K562 (cell line): Measurements from ENCODE around the gene ZNF318. TPM values are rescaled to one million over a fixed set of nuclear protein-coding genes. Genes with fewer than 3 reads are reported as not detected.

ENCODE experiments used
- ATAC-seq: fragments of 200-7000 bp; cut with Tn5 transposase; 3 replicates; pipeline ENCODE4 v1.9.1; 2020; ENCODE audit warnings: moderate library complexity
- BruUV-seq: library from RNA; stranded (reverse); fragments of 400-500 nt; replicated peaks from 2 replicates; lab custom pipeline; 2021; lab: Mats Ljungman, UMichigan
- CTCF ChIA-PET: fragments of 300-600 bp; formaldehyde crosslinking; extraction: SDS; loops from one replicate; lab custom pipeline; 2021; ENCODE audit warnings: low intra/inter-chr PET ratio; lab: Yijun Ruan, JAX
- POLR2A ChIA-PET: fragments of 300-600, 350-650 bp; sonication (Branson Sonifier 250); formaldehyde crosslinking; extraction: SDS; loops from one replicate; lab custom pipeline; 2021; ENCODE audit warnings: antibody characterized with exemption, inconsistent platforms; lab: Yijun Ruan, JAX
- DNase-seq, 4 experiments: peaks; one replicate each; pipeline versions ENCODE4 v3.0.0 to v3.0.0-alpha.2; 2011 to 2018; ENCODE audit warnings: low spot score in 3 of 4, mixed read lengths in 3 of 4; ENCODE audit errors: extremely low read depth in 1 of 4
- FAIRE-seq: peaks from 2 replicates; lab custom pipeline; 2011; peaks lifted over from hg19 to GRCh38; lab: Jason Lieb, UNC
- H2AFZ ChIP-seq: 2 replicates; pipeline ENCODE4 v1.6.0; 2011; ENCODE audit warnings: low read depth, low read length, control low read depth, inconsistent platforms
- H3K27ac ChIP-seq: fragments of 200-600 bp; 3 replicates; pipeline ENCODE4 v1.8.0; 2011; ENCODE audit warnings: low read depth, mild to moderate bottlenecking, control low read depth, inconsistent platforms, low read length, moderate library complexity, mixed read lengths; ENCODE audit errors: extremely low read depth
- H3K27me3 ChIP-seq, 2 experiments: fragments of 300-600 bp in 1 of 2; 2 replicates in 1 of 2; 3 replicates in 1 of 2; pipeline versions ENCODE4 v1.6.0 to v1.8.0; 2011; ENCODE audit warnings: inconsistent platforms in 2 of 2, low read length in 2 of 2, mild to moderate bottlenecking in 1 of 2, mixed read lengths in 1 of 2, moderate library complexity in 1 of 2; ENCODE audit not compliant: control insufficient read depth in 2 of 2, insufficient read depth in 2 of 2
- H3K36me3 ChIP-seq: fragments of 300-600 bp; 3 replicates; pipeline ENCODE4 v1.8.0; 2011; ENCODE audit warnings: mild to moderate bottlenecking, low read length, inconsistent platforms; ENCODE audit not compliant: control insufficient read depth, insufficient read depth
- H3K4me1 ChIP-seq, 2 experiments: fragments of 200-600 bp in 1 of 2; replicated peaks in 1 of 2; 2 replicates in 1 of 2; 3 replicates in 1 of 2; pipeline versions ENCODE4 v1.5.1 to v1.8.0; 2011; ENCODE audit warnings: inconsistent platforms in 2 of 2, low read length in 2 of 2, mild to moderate bottlenecking in 1 of 2, mixed read lengths in 1 of 2, moderate library complexity in 1 of 2; ENCODE audit not compliant: control insufficient read depth in 2 of 2, insufficient read depth in 2 of 2
- H3K4me2 ChIP-seq: 2 replicates; pipeline ENCODE4 v1.6.1; 2011; ENCODE audit warnings: low read length, control low read depth, inconsistent platforms, mixed read lengths; ENCODE audit not compliant: insufficient read depth
- H3K4me3 ChIP-seq: fragments of 200-600 bp; sonication (generic), shearing (Covaris generic); 2 replicates; pipeline ENCODE4 v1.5.1; 2016; ENCODE audit warnings: control low read depth, inconsistent platforms
- H3K79me2 ChIP-seq: fragments of 200-600 bp; 3 replicates; pipeline ENCODE4 v1.8.0; 2011; ENCODE audit warnings: low read length, inconsistent platforms; ENCODE audit not compliant: control insufficient read depth, insufficient read depth
- H3K9ac ChIP-seq, 2 experiments: 2 replicates each; pipeline versions ENCODE4 v1.6.0 to v1.6.1; 2011; ENCODE audit warnings: low read depth in 2 of 2, low read length in 2 of 2, control low read depth in 1 of 2, inconsistent platforms in 1 of 2, mild to moderate bottlenecking in 1 of 2, mixed read lengths in 1 of 2; ENCODE audit not compliant: insufficient read depth in 1 of 2
- H3K9me1 ChIP-seq: one replicate; pipeline ENCODE4 v1.6.0; 2011; ENCODE audit warnings: inconsistent platforms, mild to moderate bottlenecking, low read length, moderate library complexity; ENCODE audit not compliant: control insufficient read depth, insufficient read depth
- H3K9me3 ChIP-seq: replicated peaks from 2 replicates; pipeline ENCODE4 v1.5.1; 2011; ENCODE audit warnings: low read depth, low read length, inconsistent platforms; ENCODE audit not compliant: control insufficient read depth, insufficient read depth
- H4K20me1 ChIP-seq: replicated peaks from 2 replicates; pipeline ENCODE4 v1.6.1; 2011; ENCODE audit warnings: low read length, inconsistent platforms, mixed read lengths; ENCODE audit not compliant: control insufficient read depth, insufficient read depth
- ARID1B ChIP-seq: fragments of 450-650 bp; IDR thresholded peaks from 2 replicates; pipeline ENCODE4 v1.6.1; 2016; ENCODE audit warnings: antibody characterized with exemption, mild to moderate bottlenecking, inconsistent platforms
- ATF1 ChIP-seq, 2 experiments: fragments of 450-650 bp in 1 of 2; IDR thresholded peaks; 2 replicates each; pipeline ENCODE4 v1.6.1; 2016; ENCODE audit warnings: missing compliant biosample characterization in 1 of 2, missing genetic modification characterization in 1 of 2
- BACH1 ChIP-seq: fragments of 200-800 bp; sonication (Bioruptor generic); IDR thresholded peaks from 2 replicates; pipeline ENCODE4 v1.6.1; 2016; ENCODE audit warnings: missing genetic modification characterization, missing compliant biosample characterization
- C11orf30 ChIP-seq: fragments of 450-650 bp; IDR thresholded peaks from 2 replicates; pipeline ENCODE4 v1.6.1; 2016; ENCODE audit warnings: low read depth, mild to moderate bottlenecking
- EP400 ChIP-seq: fragments of 450-650 bp; IDR thresholded peaks from 2 replicates; pipeline ENCODE4 v1.6.1; 2017; ENCODE audit warnings: antibody characterized with exemption, mild to moderate bottlenecking, moderate library complexity
- FOSL1 ChIP-seq: fragments of 200-800 bp; sonication (Bioruptor generic); conservative IDR thresholded peaks from 2 replicates; pipeline ENCODE4 v1.6.1; 2016; ENCODE audit warnings: missing genetic modification characterization, missing compliant biosample characterization
- GATAD2B ChIP-seq: fragments of 450-650 bp; IDR thresholded peaks from 2 replicates; pipeline ENCODE4 v1.6.1; 2017; ENCODE audit warnings: mild to moderate bottlenecking, borderline replicate concordance
- GTF2F1 ChIP-seq: IDR thresholded peaks from 2 replicates; pipeline ENCODE4 v1.6.1; 2011; ENCODE audit warnings: low read depth, low read length, improper control_type of control experiment
- HDAC6 ChIP-seq: IDR thresholded peaks from 2 replicates; pipeline ENCODE4 v1.6.1; 2012; ENCODE audit warnings: low read depth, mild to moderate bottlenecking, control low read depth, inconsistent platforms, low read length, moderate library complexity
- JUND ChIP-seq, 2 experiments: IDR thresholded peaks; 2 replicates in 1 of 2; 3 replicates in 1 of 2; pipeline ENCODE4 v1.6.1; 2011; ENCODE audit warnings: borderline replicate concordance in 2 of 2, low read depth in 2 of 2, low read length in 2 of 2, improper control_type of control experiment in 1 of 2, missing biosample characterization in 1 of 2, missing genetic modification characterization in 1 of 2, missing genetic modification reagents in 1 of 2
- LEF1 ChIP-seq: fragments of 450-650 bp; IDR thresholded peaks from 2 replicates; pipeline ENCODE4 v1.6.1; 2016; ENCODE audit warnings: mild to moderate bottlenecking
- MAFF ChIP-seq: IDR thresholded peaks from 2 replicates; pipeline ENCODE4 v1.6.1; 2012; ENCODE audit warnings: low read length, improper control_type of control experiment
- MAFG ChIP-seq: fragments of 450-650 bp; conservative IDR thresholded peaks from 2 replicates; pipeline ENCODE4 v1.6.1; 2016; ENCODE audit warnings: missing genetic modification characterization, missing compliant biosample characterization
- MAFK ChIP-seq: IDR thresholded peaks from 2 replicates; pipeline ENCODE4 v1.6.1; 2011; ENCODE audit warnings: low read length, improper control_type of control experiment
- MAZ ChIP-seq, 2 experiments: fragments of 450-650 bp in 1 of 2; sonication (generic) in 1 of 2; formaldehyde crosslinking; IDR thresholded peaks in 1 of 2; conservative IDR thresholded peaks in 1 of 2; 2 replicates each; pipeline versions ENCODE4 v1.4.0 to v1.5.0; 2020; ENCODE audit warnings: mild to moderate bottlenecking in 1 of 2, missing genetic modification reagents in 1 of 2
- MTA2 ChIP-seq: fragments of 450-650 bp; IDR thresholded peaks from 2 replicates; pipeline ENCODE4 v1.6.1; 2016; ENCODE audit warnings: low read depth
- NFE2 ChIP-seq: IDR thresholded peaks from 2 replicates; pipeline ENCODE4 v1.6.1; 2014; ENCODE audit warnings: antibody characterized with exemption, low read depth
- NFE2L1 ChIP-seq: fragments of 450-650 bp; IDR thresholded peaks from 2 replicates; pipeline ENCODE4 v1.6.1; 2016; ENCODE audit warnings: missing genetic modification characterization, low read depth, mild to moderate bottlenecking, missing compliant biosample characterization, moderate library complexity, borderline replicate concordance
- NR2C1 ChIP-seq, 2 experiments: fragments of 450-650 bp; IDR thresholded peaks; 2 replicates each; pipeline ENCODE4 v1.6.1; 2017; ENCODE audit warnings: mild to moderate bottlenecking in 2 of 2, antibody characterized with exemption in 1 of 2, inconsistent platforms in 1 of 2, missing compliant biosample characterization in 1 of 2, missing genetic modification characterization in 1 of 2
- NR3C1 ChIP-seq: sonication (generic); formaldehyde crosslinking; IDR thresholded peaks from 2 replicates; pipeline ENCODE4 v1.8.1; 2022; ENCODE audit warnings: missing genetic modification reagents
- RBM34 ChIP-seq: fragments of 200-400 bp; formaldehyde crosslinking; IDR thresholded peaks from 2 replicates; pipeline ENCODE4 v1.6.1; 2018; ENCODE audit warnings: low read length, borderline replicate concordance; ENCODE audit not compliant: insufficient read depth
- SMARCA4 ChIP-seq: fragments of 450-650 bp; IDR thresholded peaks from 2 replicates; pipeline ENCODE4 v1.6.1; 2016
- SMARCC2 ChIP-seq: fragments of 450-650 bp; IDR thresholded peaks from 2 replicates; pipeline ENCODE4 v1.6.1; 2017; ENCODE audit warnings: antibody characterized with exemption, moderate library complexity, mild to moderate bottlenecking, low read depth
- SMARCE1 ChIP-seq: fragments of 450-650 bp; IDR thresholded peaks from 2 replicates; pipeline ENCODE4 v1.7.1; 2016; ENCODE audit warnings: mild to moderate bottlenecking
- SPI1 ChIP-seq: IDR thresholded peaks from 2 replicates; pipeline ENCODE4 v1.6.1; 2011; ENCODE audit warnings: low read depth, low read length, control low read depth, borderline replicate concordance
- TCF7 ChIP-seq: sonication (generic); IDR thresholded peaks from 2 replicates; pipeline ENCODE4 v1.6.1; 2016; ENCODE audit warnings: antibody characterized with exemption, borderline replicate concordance
- ZEB2 ChIP-seq: fragments of 450-650 bp; IDR thresholded peaks from 2 replicates; pipeline ENCODE4 v1.6.1; 2016
- ZNF316 ChIP-seq: fragments of 450-650 bp; IDR thresholded peaks from 2 replicates; pipeline ENCODE4 v1.6.1; 2016
- in situ Hi-C: fragments of 300-500 bp; cut with MboI; formaldehyde crosslinking; loops from 4 replicates; pipeline ENCODE4 v1.15.0; 2018; ENCODE audit warnings: inconsistent platforms, mixed read lengths
- intact Hi-C: fragments of 100-400 bp; cut with micrococcal nuclease; formaldehyde crosslinking; loops from 2 replicates; pipeline ENCODE4 v1.14.2; 2022
- polyA plus RNA-seq, 8 experiments: library from polyadenylated mRNA; depleted of rRNA in 4 of 8; stranded (reverse) in 5 of 8; unstranded in 3 of 8; fragments of >200 nt; fragmentation: Nextera tagmentation in 2 of 8; fragmentation: Illumina TruSeq in 1 of 8; extraction: Ambion mirVana in 2 of 8; extraction: Trizol in 1 of 8; gene quantifications; 2 replicates each; pipeline versions ENCODE4 v1.2.1 to v1.2.3, GENCODE V29; 2011 to 2014; ENCODE audit warnings: inconsistent platforms in 1 of 8, missing spikeins in 1 of 8
- total RNA-seq, 7 experiments: library from RNA; depleted of rRNA in 6 of 7; stranded (reverse); fragments of >200 nt in 6 of 7; fragmentation: Illumina TruSeq in 2 of 7; extraction: Trizol in 2 of 7; gene quantifications; 2 replicates each; pipeline versions ENCODE4 v1.2.1 to v1.2.3, GENCODE V29; 2011 to 2021; ENCODE audit warnings: low replicate concordance in 1 of 7

The ZNF318 gene
- total and polyA plus RNA-seq, 9 of the 15 experiments (the other 6 are each of a cell fraction or from before 2014, with no cell fraction given): 3.2 to 19.0 (median 9.2) TPM

DNA sequence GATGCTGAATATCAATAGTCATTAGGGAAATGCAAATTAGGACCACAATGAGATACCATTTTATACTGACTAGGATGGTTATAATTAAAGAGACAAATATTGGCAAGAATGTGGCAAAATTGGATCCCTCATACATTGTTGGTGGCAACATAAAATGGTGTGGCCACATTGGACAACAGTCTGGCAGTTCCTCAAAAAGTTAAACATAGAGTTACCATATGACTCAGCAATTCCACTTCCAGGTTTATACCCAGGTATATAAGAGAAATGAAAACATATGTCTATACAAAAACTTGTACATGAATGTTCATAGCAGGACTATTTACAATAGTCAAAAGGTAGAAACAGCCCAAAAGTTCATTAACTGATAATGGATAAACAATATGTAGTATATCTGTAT lies 58.8 kb downstream of the ZNF318 start:
- H2AFZ ChIP-seq: peak overlapping the region; percentile 71
- intact Hi-C loops: no loop called here
- no peak overlapping the region for H3K9ac ChIP-seq
- no peak overlapping the region for H3K27ac ChIP-seq
- ChIA-PET POLR2A (interaction anchor here (0.6 kb wide), 1 partner anchor 14 kb away, joined by 3 read pairs; no protein-coding TSS in a partner anchor), CTCF (no interaction called here)
- no peak overlapping the region for H3K4me3 ChIP-seq
- H3K79me2 ChIP-seq: no peaks in the 10 kb centered on the region
- H3K4me1 ChIP-seq: peaks cover 14 to 21% of the 10 kb centered on the region in 2 experiments
- DNase-seq: no peak
- peak; percentile 28; the same call in 1 of the 2 replicates for TF ChIP-seq LEF1
- 0 out of 2 replicates have a peak, but pooled peaks have one; percentile 57 for TF ChIP-seq SMARCE1
- TF ChIP-seq FOSL1 (tag): peak; percentile 30; the same call in 1 of the 2 replicates
- no peak for TF ChIP-seq MTA2
- TF ChIP-seq NFE2: peak; percentile 98
- TF ChIP-seq HDAC6: no peak
- TF ChIP-seq ARID1B: peak; percentile 48
- TF ChIP-seq NR2C1 (IDR thresholded peaks at IDR 0.05): no peak
- 0 out of 2 replicates have a peak, but pooled peaks have one; percentile 11 for TF ChIP-seq NR2C1 (tag; IDR thresholded peaks at IDR 0.05)
- peak; percentile 94 for TF ChIP-seq SPI1
- peak; percentile 70 for TF ChIP-seq SMARCA4
- peak; percentile 87 for TF ChIP-seq MAFK
- peak; percentile 87 for TF ChIP-seq NFE2L1 (tag)
- peak; percentile 88 for TF ChIP-seq BACH1 (tag)
- no peak for TF ChIP-seq ATF1 (CRISPR knock-in tag; IDR thresholded peaks at IDR 0.05)
- no peak for TF ChIP-seq ATF1 (tag; IDR thresholded peaks at IDR 0.05)
- 0 out of 2 replicates have a peak, but pooled peaks have one; percentile 8 for TF ChIP-seq GATAD2B
- TF ChIP-seq NR3C1 (CRISPR knock-in tag): no peak
- TF ChIP-seq GTF2F1: no peak
- TF ChIP-seq MAZ (CRISPR knock-in tag; conservative IDR thresholded peaks at IDR 0.05 in 1 of 2, IDR thresholded peaks at IDR 0.05 in 1 of 2): no peak
- peak; percentile 96 for TF ChIP-seq ZNF316
- TF ChIP-seq JUND (IDR thresholded peaks at IDR 0.05; ENCODE audit: borderline replicate concordance, low read depth, low read length): no peak
- TF ChIP-seq JUND (tag; IDR thresholded peaks at IDR 0.05; ENCODE audit: borderline replicate concordance, low read depth, low read length): peak; percentile 60; the same call in 1 of the 3 replicates
- TF ChIP-seq RBM34: no peak
- peak; percentile 91 for TF ChIP-seq MAFF
- TF ChIP-seq EP400: peak; percentile 41
- peak; percentile 93 for TF ChIP-seq MAFG
- peak; percentile 27; the same call in 1 of the 2 replicates for TF ChIP-seq ZEB2
- TF ChIP-seq SMARCC2: peak; percentile 57; the same call in 1 of the 2 replicates
- TF ChIP-seq C11orf30: peak; percentile 96
- TF ChIP-seq TCF7: no peak
- H3K36me3 ChIP-seq: no peaks in the 10 kb centered on the region
- BruUV-seq: no TSS peak
- no peaks in the 10 kb centered on the region for H4K20me1 ChIP-seq
- H3K9me1 ChIP-seq: peaks cover 3% of the 10 kb centered on the region
- H3K4me2 ChIP-seq: no peak overlapping the region
- in situ Hi-C loops: no loop called here
- FAIRE-seq: no peak
- no peaks in the 10 kb centered on the region for H3K9me3 ChIP-seq
- peaks cover 3 to 6% of the 10 kb centered on the region in 2 experiments; a peak in 2 of 5 replicates for H3K27me3 ChIP-seq
- ATAC-seq: no peak
